Measurements from ENCODE around the gene ELMOD1. TPM values are rescaled to one million over a fixed set of nuclear protein-coding genes. Genes with fewer than 3 reads are reported as not detected.

ELMOD1 gene
- total and polyA plus RNA-seq, 2 donors (not counting 3 experiments of a cell fraction or from before 2014, with no cell fraction given) = 1.6 to 2.4 TPM

GRCh38 chr11:107591378-107592230 lies 657 bp downstream of the ELMOD1 start:
- dilution Hi-C loops (cut with MboI; ENCODE audit: extremely low pct_ligation_motif_present, low sequenced_read_pairs) = no loop called here
- BruUV-seq (replicated peaks) = no TSS peak
- peak overlapping the region; percentile 4 for H3K9ac ChIP-seq (replicated peaks; ENCODE audit: extremely low read depth, insufficient read depth, low read length)
- no peak for FAIRE-seq
- POLR2A ChIA-PET = no interaction called here
- H4K20me1 ChIP-seq (replicated peaks; ENCODE audit: control insufficient read depth, extremely low read depth, insufficient read depth, low read length) = no peaks in the 10 kb centered on the region
- H3K9me3 ChIP-seq (replicated peaks; ENCODE audit: control insufficient read depth, insufficient read depth, low read length) = no peaks in the 10 kb centered on the region
- H3K27ac ChIP-seq (ENCODE audit: insufficient read depth, low read depth, low read length) = no peak overlapping the region
- no peak for TF ChIP-seq CTCF (IDR thresholded peaks at IDR 0.05; ENCODE audit: extremely low read depth in 1 of 2, insufficient read depth in 1 of 2, low read depth in 1 of 2, low read length in 2 of 2)
- TF ChIP-seq, protein P1, sequence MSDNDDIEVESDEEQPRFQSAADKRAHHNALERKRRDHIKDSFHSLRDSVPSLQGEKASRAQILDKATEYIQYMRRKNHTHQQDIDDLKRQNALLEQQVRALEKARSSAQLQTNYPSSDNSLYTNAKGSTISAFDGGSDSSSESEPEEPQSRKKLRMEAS (IDR thresholded peaks at IDR 0.05; ENCODE audit: insufficient read depth, insufficient read length) = no peak
- no peak for TF ChIP-seq JUN (IDR thresholded peaks at IDR 0.05; ENCODE audit: borderline replicate concordance, insufficient read depth, insufficient read length, low read depth)
- no peak for TF ChIP-seq POLR2A (IDR thresholded peaks at IDR 0.05; ENCODE audit: low read depth, low read length)
- no peak for TF ChIP-seq MYC (IDR thresholded peaks at IDR 0.05; ENCODE audit: low read depth, low read length)
- no peak for TF ChIP-seq POLR2AphosphoS5 (IDR thresholded peaks at IDR 0.05; ENCODE audit: insufficient read depth, low read depth, low read length)
- TF ChIP-seq EZH2 (IDR thresholded peaks at IDR 0.05; ENCODE audit: borderline replicate concordance, low read depth, low read length, severe bottlenecking) = no peak
- TF ChIP-seq FOS (IDR thresholded peaks at IDR 0.05; ENCODE audit: borderline replicate concordance, insufficient read depth, low read length) = no peak
- TF ChIP-seq GATA2 (IDR thresholded peaks at IDR 0.05; ENCODE audit: insufficient read depth, insufficient read length, low read depth, low read length) = no peak
- CTCF ChIA-PET = interaction anchor here (0.9 to 2.7 kb wide), 6 partner anchors 16 to 179 kb away, joined by 3 to 14 read pairs (median 4); no protein-coding TSS in a partner anchor
- peak overlapping the region; percentile 73 for H2AFZ ChIP-seq (ENCODE audit: low read depth, low read length)
- H3K36me3 ChIP-seq (ENCODE audit: control insufficient read depth in 2 of 2, extremely low read depth in 1 of 2, insufficient read depth in 2 of 2, low read length in 2 of 2) = no peaks in the 10 kb centered on the region
- H3K4me2 ChIP-seq (ENCODE audit: insufficient read depth, low read length) = peak overlapping the region; percentile 51
- H3K4me1 ChIP-seq (ENCODE audit: control insufficient read depth, extremely low read depth, insufficient read depth, low read length) = peaks cover 12% of the 10 kb centered on the region
- peak; percentile 47 for DNase-seq (ENCODE audit: low read depth, low spot score)
- H3K27me3 ChIP-seq (ENCODE audit: control insufficient read depth in 2 of 2, insufficient read depth in 2 of 2, low read length in 2 of 2) = peaks cover 16 to 43% of the 10 kb centered on the region in 2 experiments
- intact Hi-C loops (cut with micrococcal nuclease) = loop anchor here (1.0 to 2.0 kb wide), 2 partner anchors 27 to 42 kb away; partner anchors contain the start of gene ALKBH8
- H3K4me3 ChIP-seq (replicated peaks in 1 of 3; ENCODE audit: insufficient read depth in 1 of 3, low read depth in 1 of 3, low read length in 3 of 3) = peak overlapping the region; percentile 5 to 86 (median 50)
- no peaks in the 10 kb centered on the region for H3K9me1 ChIP-seq (replicated peaks; ENCODE audit: control insufficient read depth, extremely low read depth, insufficient read depth, low read length)
- no peaks in the 10 kb centered on the region for H3K79me2 ChIP-seq (ENCODE audit: control insufficient read depth, insufficient read depth, low read length)

Data from endothelial cell of umbilical vein (primary cell).